HS-27A (cell line): ENCODE data around the gene RCL1.
"Not testable (repeated sequence)": the region's sequence is repeated elsewhere in the genome, so short reads cannot be mapped to it uniquely, and the experiment has no call there.

Experiments
- DNase-seq: peaks from one replicate; pipeline ENCODE4 v3.0.0-alpha.2; 2012; ENCODE audit warnings: low read depth, missing footprints

RCL1 gene

GRCh38 chr9:4792572-4793458 is at the start of gene RCL1:
Gene RCL1, plus strand, starts transcription at chr9:4792944. Its CDS starts 148 bp downstream, at chr9:4793092.
- DNase-seq, result peak; percentile 64

DNA sequence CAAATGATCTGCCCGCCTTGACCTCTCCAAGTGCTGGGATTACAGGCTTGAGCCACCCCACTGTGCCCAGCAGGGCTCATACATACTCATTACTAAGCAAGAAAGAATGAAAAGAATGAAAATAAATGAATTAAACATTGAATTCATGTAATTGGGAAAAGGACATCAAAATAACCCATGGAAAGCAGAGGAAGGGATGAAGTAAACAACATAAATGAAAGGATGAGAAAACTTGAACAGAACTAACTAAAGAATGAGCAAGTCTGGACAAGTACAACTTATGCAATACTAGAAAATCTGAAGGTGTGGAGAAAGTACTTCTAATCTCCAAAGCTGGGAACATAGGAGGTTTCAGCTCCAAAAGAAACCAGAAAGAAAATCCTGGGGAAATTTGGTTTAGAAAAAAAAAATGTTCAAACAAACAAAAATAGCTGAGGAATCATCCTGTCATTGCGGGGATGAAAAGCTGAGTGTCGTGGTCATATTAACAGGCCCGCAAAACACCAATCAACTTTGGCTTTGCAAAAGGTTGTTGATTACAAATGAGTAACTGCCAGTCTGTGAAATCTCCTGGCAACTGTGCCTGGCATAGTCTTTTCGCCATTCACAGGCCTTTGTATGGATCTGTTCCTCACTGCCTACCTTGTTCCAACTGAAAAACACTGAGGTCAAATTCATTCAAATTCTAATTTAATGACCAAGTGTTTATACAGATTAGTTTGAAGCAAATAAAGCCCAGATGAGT is 49.4 kb upstream of the RCL1 start:
- DNase-seq, result no peak

GRCh38 chr9:4746278-4747030 is 46.3 kb upstream of the RCL1 start:
- DNase-seq, result no peak

GRCh38 chr9:4748612-4749011 is 44.1 kb upstream of the RCL1 start:
- DNase-seq, result no peak

- no peak for DNase-seq
These were observed 42.6 kb upstream of the RCL1 start for GRCh38 chr9:4750023-4750673.

- not testable (repeated sequence) for DNase-seq
These were observed 38.2 kb upstream of the RCL1 start for GRCh38 chr9:4754530-4754929.

DNA sequence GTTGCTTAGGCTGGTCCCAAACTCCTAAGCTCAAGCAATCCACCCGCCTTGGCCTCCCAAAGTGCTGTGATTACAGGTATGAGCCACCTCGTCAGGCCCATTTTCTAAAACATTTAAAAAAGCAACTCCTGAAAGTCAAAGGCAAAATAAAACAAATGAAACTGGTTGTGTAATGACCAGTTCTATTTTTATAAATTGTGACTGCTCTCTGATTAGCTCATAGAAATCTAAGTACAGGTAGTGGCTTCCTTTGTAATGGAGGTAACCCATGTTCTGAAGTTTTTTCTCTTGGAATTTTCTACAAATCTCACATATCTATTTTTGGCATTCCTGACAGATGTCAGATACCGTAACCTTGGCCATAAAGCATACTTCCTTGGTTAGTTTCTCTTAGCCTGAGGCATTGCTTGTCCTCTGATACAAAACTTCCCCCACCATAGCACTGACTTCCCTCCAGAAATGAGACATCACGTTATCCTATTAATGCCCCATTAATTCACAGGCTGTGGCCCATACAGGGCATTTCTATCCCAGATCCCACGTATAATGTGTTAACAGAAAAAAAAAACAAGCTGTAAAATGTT is 37.6 kb upstream of the RCL1 start:
- DNase-seq, result no peak

- no peak for DNase-seq
These were observed 36.3 kb upstream of the RCL1 start for GRCh38 chr9:4756420-4756819.

DNA sequence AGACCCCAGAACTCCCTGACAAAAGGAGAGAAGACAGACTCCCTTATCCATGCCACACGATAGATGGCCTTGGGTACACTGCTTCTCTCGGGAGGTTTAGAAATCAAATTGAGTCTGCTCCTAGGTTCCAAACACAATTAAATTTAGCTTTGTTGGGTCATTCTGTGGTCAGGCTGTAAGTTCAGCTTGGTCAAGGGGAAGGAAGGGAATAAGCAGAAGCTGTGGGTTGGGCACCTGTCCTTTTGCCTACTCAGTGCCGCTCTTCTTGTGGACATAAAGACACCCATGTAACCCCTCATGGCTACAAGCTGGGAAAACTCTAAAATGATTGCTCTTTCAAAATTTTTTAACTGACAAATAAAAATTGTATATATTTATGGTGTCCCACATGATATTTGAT is 32.6 kb upstream of the RCL1 start:
- DNase-seq, result no peak

DNA sequence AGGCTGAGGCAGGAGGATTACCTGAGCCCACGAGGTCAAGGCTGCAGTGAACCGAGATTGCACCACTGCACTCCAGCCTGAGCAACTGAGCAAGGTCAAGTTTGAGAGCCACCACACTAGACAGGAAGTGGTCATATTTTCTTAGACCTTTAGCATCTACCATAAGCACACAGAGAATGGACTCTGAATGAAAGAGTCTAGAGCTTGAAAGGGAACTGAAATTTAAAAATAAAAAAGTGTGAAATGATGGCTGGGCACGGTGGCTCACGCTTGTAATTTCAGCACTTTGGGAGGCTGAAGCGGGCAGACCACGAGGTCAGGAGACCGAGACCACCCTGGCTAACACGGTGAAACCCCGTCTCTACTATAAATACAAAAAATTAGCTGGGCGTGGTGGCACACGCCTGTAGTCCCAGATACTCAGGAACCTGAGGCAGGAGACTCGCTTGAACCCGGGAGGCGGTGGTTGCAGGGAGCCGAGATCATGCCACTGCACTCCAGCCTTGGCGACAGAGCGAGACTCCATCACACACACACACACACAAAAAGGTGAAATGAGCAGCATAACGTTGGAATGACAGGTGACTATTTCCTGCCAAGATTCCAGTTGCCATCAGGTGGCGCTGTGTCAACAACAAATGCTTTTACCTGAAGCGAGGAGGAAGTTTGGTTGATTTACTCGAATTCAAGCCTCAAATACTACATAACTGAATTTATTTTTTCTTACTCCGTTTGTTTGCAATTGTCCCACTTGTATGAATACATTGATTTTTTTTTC is 30.4 kb upstream of the RCL1 start:
- no peak for DNase-seq

- no peak for DNase-seq
These were observed 29.7 kb upstream of the RCL1 start for GRCh38 chr9:4762886-4763541.

DNA sequence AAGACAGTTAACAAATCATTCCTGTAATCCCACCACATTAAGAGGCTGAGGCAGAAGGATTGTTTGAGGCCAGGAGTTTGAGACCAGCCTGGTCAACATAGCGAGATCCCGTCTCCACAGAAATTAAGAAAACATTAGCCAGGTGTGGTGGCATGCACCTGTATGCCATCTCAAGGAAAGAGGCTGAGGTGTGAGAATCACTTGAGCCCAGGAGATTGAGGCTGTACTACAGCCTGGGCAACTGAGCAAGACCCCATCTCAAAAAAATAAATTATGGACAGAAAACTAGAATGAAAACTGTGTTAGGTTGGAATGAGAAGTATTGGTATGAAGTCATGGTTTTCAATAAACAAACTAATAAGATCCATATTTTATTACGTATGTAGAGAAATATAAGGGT is 28.7 kb upstream of the RCL1 start:
- no peak for DNase-seq

GRCh38 chr9:4768681-4769080 is 24.1 kb upstream of the RCL1 start:
- DNase-seq, result no peak

DNA sequence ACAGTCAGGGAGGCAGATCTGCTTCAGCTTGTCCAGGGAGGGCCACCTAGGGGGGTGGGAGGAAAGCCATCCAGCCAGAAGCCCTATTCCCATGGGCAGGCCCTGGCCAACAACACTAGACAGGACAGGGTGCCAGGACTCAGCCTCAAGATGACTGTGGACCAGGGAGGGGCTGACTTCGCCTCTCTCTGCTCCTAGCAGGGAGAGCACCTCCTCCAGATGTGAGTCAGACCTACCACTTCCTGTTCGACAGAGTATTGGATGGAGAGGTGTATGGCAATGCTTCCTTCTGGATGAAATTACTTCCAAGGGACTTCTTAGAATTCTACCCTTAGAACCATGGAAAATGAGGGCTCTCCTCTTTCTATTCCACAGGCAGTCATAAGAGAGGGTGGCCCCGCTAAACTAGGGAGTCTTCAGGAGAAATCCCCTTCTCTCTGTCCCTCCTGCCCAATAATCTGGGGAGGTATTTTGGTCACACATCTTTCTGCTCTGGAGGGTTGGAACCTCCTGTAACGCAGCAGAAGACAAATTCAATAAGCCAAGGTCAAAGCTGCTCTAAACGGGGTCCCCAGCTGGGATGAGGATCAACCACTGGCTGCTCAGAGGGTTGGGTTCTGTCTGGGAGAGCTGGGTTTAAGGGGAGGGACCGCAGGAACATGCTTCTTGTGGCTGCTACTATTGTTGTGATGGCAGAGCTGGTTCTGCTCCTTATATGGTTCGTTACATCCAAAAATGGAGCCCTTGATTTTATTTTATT is 23.2 kb upstream of the RCL1 start:
- DNase-seq, result no peak

- no peak for DNase-seq
These were observed 21.0 kb upstream of the RCL1 start for GRCh38 chr9:4771788-4772187.

GRCh38 chr9:4774209-4774608 is 18.5 kb upstream of the RCL1 start:
- DNase-seq, result no peak

DNA sequence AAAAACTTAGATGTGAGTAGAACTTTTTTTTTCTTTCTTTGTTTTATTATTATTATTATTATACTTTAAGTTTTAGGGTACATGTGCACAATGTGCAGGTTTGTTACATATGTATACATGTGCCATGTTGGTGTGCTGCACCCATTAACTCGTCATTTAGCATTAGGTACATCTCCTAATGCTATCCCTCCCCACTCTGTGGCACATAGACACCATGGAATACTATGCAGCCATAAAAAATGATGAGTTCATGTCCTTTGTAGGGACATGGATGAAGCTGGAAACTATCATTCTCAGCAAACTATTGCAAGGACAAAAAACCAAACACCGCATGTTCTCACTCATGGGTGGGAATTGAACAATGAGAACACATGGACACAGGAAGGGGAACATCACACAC is 17.8 kb upstream of the RCL1 start:
- not testable (repeated sequence) for DNase-seq

DNA sequence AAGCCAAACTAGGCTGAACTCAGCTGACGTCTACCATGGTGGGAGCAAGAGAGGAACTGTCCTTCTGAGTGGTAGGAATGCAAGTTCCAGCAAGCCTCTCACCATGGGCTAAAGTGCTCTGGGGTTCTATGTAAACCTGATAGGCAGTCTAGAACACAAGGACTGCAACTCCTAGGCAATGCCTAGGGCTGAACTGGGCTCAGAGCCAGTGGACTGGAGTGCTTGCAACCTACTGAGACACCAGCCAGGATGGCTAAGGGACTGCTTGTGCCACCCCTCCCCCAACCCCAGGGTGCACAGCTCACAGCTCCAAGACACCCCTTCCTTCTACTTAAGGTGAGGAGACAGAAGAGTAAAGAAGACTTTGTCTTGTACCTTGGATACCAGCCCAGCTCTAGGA is 12.1 kb upstream of the RCL1 start:
- DNase-seq, result no peak

- no peak for DNase-seq
These were observed 11.3 kb upstream of the RCL1 start for GRCh38 chr9:4781408-4781807.

- not testable (repeated sequence) for DNase-seq
These were observed 9.6 kb upstream of the RCL1 start for GRCh38 chr9:4783191-4783590.
